H1 (cell line): Measurements from ENCODE around the gene PRICKLE2. TPM values are rescaled to one million over a fixed set of nuclear protein-coding genes. Genes with fewer than 3 reads are reported as not detected.

Experiments
- CTCF ChIA-PET: fragments of 300-600 bp; sonication (Branson Sonifier 250); formaldehyde crosslinking; loops from one replicate; lab custom pipeline; 2021; ENCODE audit not compliant: partially characterized antibody; lab: Charles Lee
- POLR2A ChIA-PET: fragments of 300-600 bp; sonication (Branson Sonifier 250); formaldehyde crosslinking; loops from one replicate; lab custom pipeline; 2021; ENCODE audit warnings: inconsistent platforms; ENCODE audit not compliant: partially characterized antibody; lab: Charles Lee
- DNase-seq, 2 experiments: peaks; one replicate each; pipeline versions ENCODE4 v3.0.0 to v3.0.0-alpha.2; 2010 to 2022; ENCODE audit warnings: low spot score in 2 of 2, low read depth in 1 of 2, mixed read lengths in 1 of 2
- FAIRE-seq: peaks from 2 replicates; lab custom pipeline; 2011; peaks lifted over from hg19 to GRCh38; lab: Jason Lieb, UNC
- H2AFZ ChIP-seq: 2 replicates; pipeline ENCODE4 v1.8.1; 2012; ENCODE audit warnings: low read length, inconsistent platforms
- H2AK5ac ChIP-seq: 2 replicates; pipeline ENCODE4 v1.6.1; 2013; ENCODE audit warnings: low read depth, low read length
- H2BK120ac ChIP-seq: replicated peaks from 2 replicates; pipeline ENCODE3; 2013; ENCODE audit warnings: low read depth, low read length, inconsistent platforms
- H2BK12ac ChIP-seq: 2 replicates; pipeline ENCODE4 v1.6.1; 2013; ENCODE audit warnings: low read depth, low read length
- H2BK15ac ChIP-seq: 2 replicates; pipeline ENCODE4 v1.6.1; 2013; ENCODE audit warnings: low read length
- H2BK20ac ChIP-seq: 2 replicates; pipeline ENCODE4 v1.6.1; 2013; ENCODE audit warnings: low read length
- H2BK5ac ChIP-seq: 2 replicates; pipeline ENCODE4 v1.6.1; 2013; ENCODE audit warnings: low read depth, low read length
- H3K14ac ChIP-seq: 2 replicates; pipeline ENCODE4 v1.6.1; 2013; ENCODE audit warnings: inconsistent platforms; ENCODE audit not compliant: insufficient read length
- H3K18ac ChIP-seq: 2 replicates; pipeline ENCODE4 v1.6.1; 2013; ENCODE audit warnings: low read length; ENCODE audit errors: extremely low read depth
- H3K23ac ChIP-seq: 2 replicates; pipeline ENCODE4 v1.6.1; 2013; ENCODE audit warnings: inconsistent platforms; ENCODE audit not compliant: insufficient read length
- H3K23me2 ChIP-seq: 2 replicates; pipeline ENCODE4 v1.6.1; 2013; ENCODE audit warnings: low read depth, low read length
- H3K27ac ChIP-seq: 2 replicates; pipeline ENCODE4 v1.6.1; 2011; ENCODE audit warnings: low read depth, low read length, inconsistent platforms
- H3K27me3 ChIP-seq, 4 experiments: replicated peaks in 1 of 4; 1 replicate in 1 of 4; 2 replicates in 3 of 4; pipeline versions ENCODE4 v1.6.1 to v1.8.1; 2011 to 2013; ENCODE audit warnings: low read length in 3 of 4, mild to moderate bottlenecking in 3 of 4, inconsistent platforms in 2 of 4, mixed read lengths in 2 of 4, moderate library complexity in 1 of 4; ENCODE audit not compliant: control insufficient read depth in 3 of 4, insufficient read depth in 3 of 4; ENCODE audit errors: extremely low read depth in 1 of 4
- H3K36me3 ChIP-seq, 4 experiments: 2 replicates each; pipeline versions ENCODE4 v1.6.1 to v1.8.1; 2011 to 2013; ENCODE audit warnings: mild to moderate bottlenecking in 4 of 4, low read length in 3 of 4, moderate library complexity in 2 of 4, control low read depth in 1 of 4, inconsistent platforms in 1 of 4; ENCODE audit not compliant: insufficient read depth in 4 of 4, control insufficient read depth in 2 of 4
- H3K4ac ChIP-seq: replicated peaks from 2 replicates; pipeline ENCODE3; 2013; ENCODE audit warnings: low read length, low read depth, mixed read lengths, inconsistent platforms; ENCODE audit not compliant: insufficient read length
- H3K4me1 ChIP-seq, 4 experiments: replicated peaks in 1 of 4; 1 replicate in 1 of 4; 2 replicates in 3 of 4; pipeline versions ENCODE4 v1.6.1 to v1.8.1; 2011 to 2013; ENCODE audit warnings: low read length in 3 of 4, inconsistent platforms in 2 of 4, mixed read lengths in 1 of 4; ENCODE audit not compliant: insufficient read depth in 4 of 4, control insufficient read depth in 3 of 4
- H3K4me2 ChIP-seq, 2 experiments: 2 replicates each; pipeline versions ENCODE4 v1.6.1 to v1.8.1; 2011 to 2013; ENCODE audit warnings: low read depth in 2 of 2, low read length in 2 of 2, control low read depth in 1 of 2, inconsistent platforms in 1 of 2, mild to moderate bottlenecking in 1 of 2; ENCODE audit not compliant: insufficient read depth in 1 of 2
- H3K4me3 ChIP-seq, 4 experiments: fragments of 200-600, 300-600 bp in 1 of 4; sonication (generic), shearing (Covaris generic), sonication (Bioruptor Twin) in 1 of 4; 2 replicates each; pipeline versions ENCODE4 v1.5.1 to v1.8.1; 2011 to 2016; ENCODE audit warnings: low read length in 4 of 4, low read depth in 3 of 4, control low read depth in 2 of 4, inconsistent platforms in 2 of 4, mild to moderate bottlenecking in 2 of 4, mixed read lengths in 1 of 4, moderate library complexity in 1 of 4; ENCODE audit not compliant: insufficient read depth in 2 of 4; ENCODE audit errors: extremely low read depth in 1 of 4
- H3K56ac ChIP-seq: replicated peaks from 2 replicates; pipeline ENCODE3; 2013; ENCODE audit warnings: low read depth, mild to moderate bottlenecking, mixed read lengths, low read length, inconsistent platforms; ENCODE audit not compliant: insufficient read length
- H3K79me1 ChIP-seq: 2 replicates; pipeline ENCODE4 v1.6.1; 2013; ENCODE audit warnings: low read depth, low read length, control low read depth
- H3K79me2 ChIP-seq, 2 experiments: 2 replicates each; pipeline versions ENCODE4 v1.6.1 to v1.8.1; 2012 to 2013; ENCODE audit warnings: low read length in 2 of 2, mild to moderate bottlenecking in 2 of 2, inconsistent platforms in 1 of 2; ENCODE audit not compliant: insufficient read depth in 2 of 2, control insufficient read depth in 1 of 2
- H3K9ac ChIP-seq, 4 experiments: replicated peaks in 1 of 4; 1 replicate in 1 of 4; 2 replicates in 3 of 4; pipeline versions ENCODE4 v1.6.1 to v1.8.1; 2011 to 2013; ENCODE audit warnings: low read depth in 3 of 4, low read length in 3 of 4, control low read depth in 2 of 4, mild to moderate bottlenecking in 2 of 4, moderate library complexity in 2 of 4, inconsistent platforms in 1 of 4; ENCODE audit errors: extremely low read depth in 1 of 4
- H3K9me3 ChIP-seq, 2 experiments: 2 replicates each; pipeline versions ENCODE4 v1.6.1 to v1.8.1; 2012 to 2013; ENCODE audit warnings: mild to moderate bottlenecking in 2 of 2, moderate library complexity in 2 of 2, control low read depth in 1 of 2, inconsistent platforms in 1 of 2, low read depth in 1 of 2, low read length in 1 of 2, mixed read lengths in 1 of 2; ENCODE audit not compliant: insufficient read depth in 2 of 2
- H4K20me1 ChIP-seq, 2 experiments: replicated peaks in 1 of 2; 2 replicates each; pipeline versions ENCODE3 to v1.8.1; 2011 to 2013; ENCODE audit warnings: inconsistent platforms in 2 of 2, low read length in 2 of 2, mild to moderate bottlenecking in 1 of 2; ENCODE audit not compliant: insufficient read depth in 2 of 2, control insufficient read depth in 1 of 2
- H4K5ac ChIP-seq: 2 replicates; pipeline ENCODE4 v1.6.1; 2013; ENCODE audit warnings: low read length, low read depth, mixed read lengths, inconsistent platforms; ENCODE audit not compliant: insufficient read length
- H4K8ac ChIP-seq: 2 replicates; pipeline ENCODE4 v1.8.0; 2013; ENCODE audit warnings: mild to moderate bottlenecking, moderate library complexity, low read length, inconsistent platforms; ENCODE audit not compliant: insufficient read depth; ENCODE audit errors: extremely low read depth
- H4K91ac ChIP-seq: replicated peaks from 2 replicates; pipeline ENCODE3; 2013; ENCODE audit warnings: low read length, mixed read lengths, inconsistent platforms; ENCODE audit not compliant: insufficient read length
- CBX5 ChIP-seq: fragments of 300-800, 300-1000 bp; sonication (generic); IDR thresholded peaks from 2 replicates; pipeline ENCODE4 v1.7.1; 2016; ENCODE audit warnings: antibody characterized with exemption, low read length, low read depth
- HDAC6 ChIP-seq: IDR thresholded peaks from one replicate; pipeline ENCODE4 v1.7.1; 2012; ENCODE audit warnings: low read depth, mild to moderate bottlenecking, inconsistent platforms, low read length, moderate library complexity
- RBBP5 ChIP-seq: IDR thresholded peaks from 2 replicates; pipeline ENCODE4 v1.7.1; 2012; ENCODE audit warnings: low read depth, mild to moderate bottlenecking, inconsistent platforms, low read length, moderate library complexity, borderline replicate concordance
- TEAD4 ChIP-seq: IDR thresholded peaks from 2 replicates; pipeline ENCODE4 v1.6.1; 2012; ENCODE audit warnings: low read depth, low read length, inconsistent platforms, mixed read lengths
- YY1 ChIP-seq: IDR thresholded peaks from 2 replicates; pipeline ENCODE4 v1.6.1; 2011; ENCODE audit warnings: low read depth, mild to moderate bottlenecking, low read length
- WGBS, 2 experiments: shearing (Covaris generic) in 1 of 2; methylation state at CpG; one replicate each; pipeline versions ENCODE4 v1.1.6 to v1.1.7; 2013 to 2015; ENCODE audit warnings: low lambda C conversion rate in 2 of 2, mixed read lengths in 2 of 2, inconsistent platforms in 1 of 2, low coverage in 1 of 2, missing lambda C conversion rate in 1 of 2; ENCODE audit not compliant: insufficient replicate concordance in 2 of 2, insufficient coverage in 1 of 2, insufficient read length in 1 of 2; ENCODE audit errors: extremely low coverage in 1 of 2, missing lambda C conversion rate in 1 of 2; 5-methylcytosine and 5-hydroxymethylcytosine counted together
- polyA plus RNA-seq, 7 experiments: library from polyadenylated mRNA; depleted of rRNA in 3 of 7; stranded (reverse) in 5 of 7; unstranded in 2 of 7; fragments of >200 nt in 5 of 7; fragments of 200-250 nt in 2 of 7; gene quantifications; 1 replicate in 5 of 7; 2 replicates in 1 of 7; 4 replicates in 1 of 7; pipeline versions ENCODE4 v1.2.1 to v1.2.3, GENCODE V29; 2011 to 2013; ENCODE audit warnings: missing spikeins in 2 of 7, mixed read lengths in 2 of 7
- total RNA-seq: library from RNA; stranded (reverse); fragmentation: NEBNext Ultra II Directional; extraction: Animal tissue kit (Norgen Biotek cat#: 25700); gene quantifications from 2 replicates; pipeline ENCODE4 v1.2.1, GENCODE V29; 2021

The PRICKLE2 gene
- total and polyA plus RNA-seq, 2 of the 8 experiments (the other 6 are each of a cell fraction or from before 2014, with no cell fraction given) = 2.9 to 8.0 TPM

DNA sequence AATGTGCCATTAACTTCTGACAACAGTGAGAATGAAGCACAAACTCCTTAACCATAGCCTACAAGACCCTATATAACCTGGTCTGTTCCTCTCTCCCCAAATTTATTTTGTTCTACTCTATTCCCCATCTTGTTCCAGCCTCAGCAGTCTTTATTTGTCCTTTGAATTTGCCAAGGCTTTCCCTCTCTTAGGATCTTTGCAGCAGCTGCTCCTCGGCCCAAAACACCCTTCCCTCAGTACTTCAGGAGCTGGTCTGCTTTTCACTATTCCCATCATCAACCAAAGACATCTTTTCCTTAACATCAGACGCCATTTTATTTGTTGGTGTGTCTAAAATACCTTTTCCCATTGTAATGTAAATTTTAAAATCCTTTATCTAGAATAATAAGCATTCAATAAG lies 10.2 kb downstream of the PRICKLE2 start:
- Histone ChIP-seq H2BK120ac (no peak overlapping the region), H3K9me3 (no peaks in the 10 kb centered on the region), H3K27ac (no peak overlapping the region), H3K4me1 (peaks cover 11 to 27% (median 18%) of the 10 kb centered on the region in 4 experiments; a peak in 6 of 7 replicates), H3K36me3 (no peaks in the 10 kb centered on the region), H4K20me1 (peaks cover 7 to 14% of the 10 kb centered on the region in 2 experiments), H3K18ac (no peak overlapping the region), H3K4me3 (no peak overlapping the region), H3K79me2 (no peaks in the 10 kb centered on the region), H2AFZ (no peak overlapping the region), H3K9ac (no peak overlapping the region), H3K27me3 (peaks cover 0 to 19% (median 6%) of the 10 kb centered on the region in 4 experiments; a peak in 4 of 7 replicates), H2BK15ac (no peak overlapping the region), H3K79me1 (no peaks in the 10 kb centered on the region), H3K23me2 (no peaks in the 10 kb centered on the region), H4K91ac (no peak overlapping the region)
- WGBS, 2 experiments = 82% methylated on average over 2 of the region's 2 CpGs; no CpG with 5 or more reads in 1 of the 2 experiments
- no peak for DNase-seq
- ChIA-PET CTCF (interaction anchor here (0.5 to 4.5 kb wide), 5 partner anchors 11 to 184 kb away, joined by 3 to 23 read pairs (median 4); partner anchors contain the start of gene PRICKLE2), POLR2A (interaction anchor here (0.6 kb wide), 1 partner anchor 10 kb away, joined by 5 read pairs; the partner anchor contains the start of gene PRICKLE2)
- TF ChIP-seq RBBP5 = no peak
- no peak for TF ChIP-seq TEAD4
- TF ChIP-seq CBX5 = no peak
- TF ChIP-seq YY1 = no peak
- no peak for TF ChIP-seq HDAC6
- TF ChIP-seq, all 59 proteins: peak for 0
- H2BK5ac ChIP-seq = no peak overlapping the region
- H2BK12ac ChIP-seq = no peak overlapping the region
- H3K4ac ChIP-seq = no peak overlapping the region
- no peak for FAIRE-seq
- H3K4me2 ChIP-seq = no peak overlapping the region
- no peak overlapping the region for H3K56ac ChIP-seq
- H3K14ac ChIP-seq = no peak overlapping the region
- no peak overlapping the region for H4K5ac ChIP-seq
- H2AK5ac ChIP-seq = no peak overlapping the region
- H4K8ac ChIP-seq = no peak overlapping the region
- H3K23ac ChIP-seq = no peak overlapping the region
- H2BK20ac ChIP-seq = no peak overlapping the region
